Neural cell (in vitro differentiated cells): ENCODE data around the gene PFKP. TPM values are rescaled to one million over a fixed set of nuclear protein-coding genes. Genes with fewer than 3 reads are reported as not detected.

Source experiments
- H2AFZ ChIP-seq: fragments of 200-600, 300-800 bp; sonication (generic), shearing (Covaris generic); 2 replicates; pipeline ENCODE4 v1.6.0; 2014; ENCODE audit warnings: low read depth, mild to moderate bottlenecking, antibody characterized with exemption, low read length, moderate library complexity
- H3F3A ChIP-seq: fragments of 200-600 bp; shearing (Covaris generic); 2 replicates; pipeline ENCODE4 v1.6.1; 2016; ENCODE audit warnings: mild to moderate bottlenecking, moderate library complexity, mixed read lengths, antibody characterized with exemption, low read length; ENCODE audit not compliant: insufficient read depth, poor library complexity, severe bottlenecking
- H3K27ac ChIP-seq: fragments of 200-600, 300-800 bp; sonication (generic), shearing (Covaris generic); 2 replicates; pipeline ENCODE4 v1.5.1; 2014; ENCODE audit warnings: mild to moderate bottlenecking, low read length, moderate library complexity
- H3K27me3 ChIP-seq: fragments of 300-800, 200-600 bp; sonication (generic), shearing (Covaris generic); 2 replicates; pipeline ENCODE4 v1.6.0; 2014; ENCODE audit warnings: mild to moderate bottlenecking, low read depth, low read length, moderate library complexity; ENCODE audit not compliant: insufficient read depth
- H3K36me3 ChIP-seq: fragments of 300-800, 200-600 bp; sonication (generic), shearing (Covaris generic); 2 replicates; pipeline ENCODE4 v1.5.1; 2014; ENCODE audit warnings: mild to moderate bottlenecking, antibody characterized with exemption, low read length, moderate library complexity; ENCODE audit not compliant: insufficient read depth
- H3K4me2 ChIP-seq: fragments of 300-800, 200-600 bp; sonication (generic), shearing (Covaris generic); 2 replicates; pipeline ENCODE4 v1.6.0; 2014; ENCODE audit warnings: mild to moderate bottlenecking, low read length
- H3K4me3 ChIP-seq: fragments of 300-800, 200-600 bp; sonication (generic), shearing (Covaris generic); 2 replicates; pipeline ENCODE4 v1.5.1; 2014; ENCODE audit warnings: mild to moderate bottlenecking, low read length, moderate library complexity
- H3K79me2 ChIP-seq: fragments of 200-600 bp; shearing (Covaris generic); replicated peaks from 2 replicates; pipeline ENCODE4 v1.6.0; 2014; ENCODE audit warnings: mild to moderate bottlenecking, low read length, moderate library complexity; ENCODE audit not compliant: insufficient read depth
- H3K9ac ChIP-seq: fragments of 300-800, 200-600 bp; sonication (generic), shearing (Covaris generic); 2 replicates; pipeline ENCODE4 v1.6.1; 2016; ENCODE audit warnings: mild to moderate bottlenecking, low read length, mixed read lengths
- H3K9me2 ChIP-seq: fragments of 200-600 bp; shearing (Covaris generic); 2 replicates; pipeline ENCODE4 v1.6.1; 2016; ENCODE audit warnings: mild to moderate bottlenecking, low read length, mixed read lengths; ENCODE audit not compliant: insufficient read depth
- H3K9me3 ChIP-seq: fragments of 200-600, 300-800 bp; sonication (generic), shearing (Covaris generic); 2 replicates; pipeline ENCODE4 v1.6.1; 2016; ENCODE audit warnings: mild to moderate bottlenecking, mixed run types, low read length, moderate library complexity, mixed read lengths
- H4K20me1 ChIP-seq: fragments of 200-600 bp; shearing (Covaris generic); 2 replicates; pipeline ENCODE4 v1.6.1; 2016; ENCODE audit warnings: mild to moderate bottlenecking, mixed run types; ENCODE audit not compliant: insufficient read depth
- CTCF ChIP-seq: fragments of 450-650 bp; IDR thresholded peaks from 2 replicates; pipeline ENCODE4 v1.5.1; 2014; ENCODE audit warnings: antibody characterized with exemption, mild to moderate bottlenecking, moderate library complexity; ENCODE audit not compliant: poor library complexity, severe bottlenecking
- EP300 ChIP-seq: fragments of 450-650 bp; conservative IDR thresholded peaks from 2 replicates; pipeline ENCODE4 v1.6.1; 2014; ENCODE audit warnings: antibody characterized with exemption, mild to moderate bottlenecking, moderate library complexity; ENCODE audit not compliant: poor library complexity, severe bottlenecking
- EZH2 ChIP-seq: fragments of 200-600, 300-800 bp; shearing (Covaris generic), sonication (generic); IDR thresholded peaks from 2 replicates; pipeline ENCODE4 v1.6.1; 2014; ENCODE audit warnings: antibody characterized with exemption, low read length, borderline replicate concordance, mild to moderate bottlenecking; ENCODE audit not compliant: insufficient read depth, poor library complexity, severe bottlenecking
- MXI1 ChIP-seq: fragments of 450-650 bp; conservative IDR thresholded peaks from 2 replicates; pipeline ENCODE4 v1.6.1; 2014; ENCODE audit warnings: antibody characterized with exemption, mild to moderate bottlenecking; ENCODE audit not compliant: poor library complexity, severe bottlenecking
- POLR2AphosphoS5 ChIP-seq: IDR thresholded peaks from 2 replicates; pipeline ENCODE4 v1.6.1; 2012
- RAD21 ChIP-seq: fragments of 450-650 bp; conservative IDR thresholded peaks from 2 replicates; pipeline ENCODE4 v1.6.1; 2014; ENCODE audit warnings: antibody characterized with exemption, mild to moderate bottlenecking, moderate library complexity
- SMC3 ChIP-seq: fragments of 450-650 bp; conservative IDR thresholded peaks from 2 replicates; pipeline ENCODE4 v1.6.1; 2014; ENCODE audit warnings: antibody characterized with exemption, mild to moderate bottlenecking, moderate library complexity; ENCODE audit not compliant: poor library complexity
- TAF1 ChIP-seq: IDR thresholded peaks from 2 replicates; pipeline ENCODE4 v1.6.1; 2012; ENCODE audit warnings: low read depth
- polyA plus RNA-seq: library from polyadenylated mRNA; depleted of rRNA; stranded (reverse); fragments of >200 nt; gene quantifications from 2 replicates; pipeline ENCODE4 v1.2.3, GENCODE V29; 2014
- TF ChIP-seq, protein P1 (sequence below): IDR thresholded peaks from 2 replicates; pipeline ENCODE4 v1.6.1; 2012; ENCODE audit warnings: borderline replicate concordance

The PFKP gene
- polyA plus RNA-seq, 1 donor from 2014 or later, result 27.9 TPM

DNA sequence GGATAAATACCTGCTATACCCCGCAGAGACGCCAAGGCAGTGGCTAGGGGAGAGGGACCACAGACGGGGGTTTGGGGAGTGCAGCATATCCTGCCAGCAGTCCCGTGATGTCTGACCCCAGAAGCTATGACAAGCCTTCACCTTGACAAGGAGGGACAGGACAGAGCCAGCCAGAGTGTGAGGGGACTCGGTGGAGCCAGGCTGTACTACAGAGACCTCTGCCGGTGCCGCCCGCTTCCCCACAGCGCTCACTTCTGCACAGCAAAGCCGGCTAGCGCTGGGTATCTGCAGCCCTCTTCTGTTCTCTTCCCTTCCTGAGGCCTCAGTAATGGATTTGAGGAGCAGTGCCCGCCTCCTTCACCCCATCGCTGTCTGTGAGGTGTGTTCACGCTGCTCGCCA is 47.0 kb upstream of the PFKP start:
- Histone ChIP-seq H3K36me3 (no peaks in the 10 kb centered on the region), H3K27me3 (no peaks in the 10 kb centered on the region), H3K4me3 (no peak overlapping the region), H3K79me2 (no peaks in the 10 kb centered on the region), H2AFZ (no peak overlapping the region), H4K20me1 (no peaks in the 10 kb centered on the region), H3K9me3 (no peaks in the 10 kb centered on the region), H3K27ac (no peak overlapping the region), H3K9ac (no peak overlapping the region), H3K4me2 (no peak overlapping the region), H3K9me2 (no peaks in the 10 kb centered on the region), H3F3A (no peaks in the 10 kb centered on the region)
- TF ChIP-seq, protein P1, sequence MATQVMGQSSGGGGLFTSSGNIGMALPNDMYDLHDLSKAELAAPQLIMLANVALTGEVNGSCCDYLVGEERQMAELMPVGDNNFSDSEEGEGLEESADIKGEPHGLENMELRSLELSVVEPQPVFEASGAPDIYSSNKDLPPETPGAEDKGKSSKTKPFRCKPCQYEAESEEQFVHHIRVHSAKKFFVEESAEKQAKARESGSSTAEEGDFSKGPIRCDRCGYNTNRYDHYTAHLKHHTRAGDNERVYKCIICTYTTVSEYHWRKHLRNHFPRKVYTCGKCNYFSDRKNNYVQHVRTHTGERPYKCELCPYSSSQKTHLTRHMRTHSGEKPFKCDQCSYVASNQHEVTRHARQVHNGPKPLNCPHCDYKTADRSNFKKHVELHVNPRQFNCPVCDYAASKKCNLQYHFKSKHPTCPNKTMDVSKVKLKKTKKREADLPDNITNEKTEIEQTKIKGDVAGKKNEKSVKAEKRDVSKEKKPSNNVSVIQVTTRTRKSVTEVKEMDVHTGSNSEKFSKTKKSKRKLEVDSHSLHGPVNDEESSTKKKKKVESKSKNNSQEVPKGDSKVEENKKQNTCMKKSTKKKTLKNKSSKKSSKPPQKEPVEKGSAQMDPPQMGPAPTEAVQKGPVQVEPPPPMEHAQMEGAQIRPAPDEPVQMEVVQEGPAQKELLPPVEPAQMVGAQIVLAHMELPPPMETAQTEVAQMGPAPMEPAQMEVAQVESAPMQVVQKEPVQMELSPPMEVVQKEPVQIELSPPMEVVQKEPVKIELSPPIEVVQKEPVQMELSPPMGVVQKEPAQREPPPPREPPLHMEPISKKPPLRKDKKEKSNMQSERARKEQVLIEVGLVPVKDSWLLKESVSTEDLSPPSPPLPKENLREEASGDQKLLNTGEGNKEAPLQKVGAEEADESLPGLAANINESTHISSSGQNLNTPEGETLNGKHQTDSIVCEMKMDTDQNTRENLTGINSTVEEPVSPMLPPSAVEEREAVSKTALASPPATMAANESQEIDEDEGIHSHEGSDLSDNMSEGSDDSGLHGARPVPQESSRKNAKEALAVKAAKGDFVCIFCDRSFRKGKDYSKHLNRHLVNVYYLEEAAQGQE, result no peak
- no peak for TF ChIP-seq EZH2
- no peak for TF ChIP-seq EP300
- no peak for TF ChIP-seq SMC3
- no peak for TF ChIP-seq CTCF
- TF ChIP-seq POLR2AphosphoS5, result no peak
- no peak for TF ChIP-seq RAD21
- TF ChIP-seq MXI1, result no peak
- no peak for TF ChIP-seq TAF1

GRCh38 chr10:3020881-3021280 is 46.5 kb upstream of the PFKP start:
- Histone ChIP-seq H3K27me3 (no peaks in the 10 kb centered on the region), H3K36me3 (no peaks in the 10 kb centered on the region), H2AFZ (no peak overlapping the region), H3K9ac (no peak overlapping the region), H3K4me2 (no peak overlapping the region), H3K27ac (no peak overlapping the region), H3K9me3 (no peaks in the 10 kb centered on the region), H4K20me1 (no peaks in the 10 kb centered on the region), H3K79me2 (no peaks in the 10 kb centered on the region), H3K9me2 (no peaks in the 10 kb centered on the region), H3K4me3 (no peak overlapping the region), H3F3A (no peaks in the 10 kb centered on the region)
- TF ChIP-seq MXI1 (no peak), POLR2AphosphoS5 (no peak), CTCF (no peak), EP300 (no peak), TAF1 (no peak), EZH2 (no peak), RAD21 (no peak), SMC3 (no peak)
